ENCODE data around the gene SERPINB3. TPM values are rescaled to one million over a fixed set of nuclear protein-coding genes. Genes with fewer than 3 reads are reported as not detected.

SERPINB3 gene
- total and polyA plus RNA-seq, 2 experiments from 2014 or later: 0.27 to 0.59 TPM

DNA sequence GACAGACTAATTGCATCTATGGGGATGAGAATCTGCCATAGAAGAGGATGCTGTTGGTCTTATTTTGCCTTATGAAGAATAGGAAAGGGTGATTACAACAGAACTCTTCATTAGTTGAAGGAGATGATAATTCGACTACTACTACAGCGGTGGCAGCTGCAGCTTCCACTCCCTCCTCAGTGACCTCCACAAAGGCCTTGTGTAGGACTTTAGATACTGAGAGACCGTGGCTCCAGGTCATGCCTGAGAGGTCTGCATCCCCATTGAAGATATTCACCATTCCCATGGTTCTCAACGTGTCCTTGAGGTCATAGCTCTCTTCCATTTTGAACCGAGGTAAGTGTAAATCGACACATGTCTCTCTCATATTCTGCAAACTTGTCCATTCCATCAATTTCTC is 24.0 kb downstream of the SERPINB3 start:
- Mint-ChIP-seq H3K36me3 (ENCODE audit: low read depth) (no peaks in the 10 kb centered on the region), H3K4me1 (peaks cover 13% of the 10 kb centered on the region), H3K27me3 (ENCODE audit: insufficient read depth, low read depth, poor library complexity) (no peaks in the 10 kb centered on the region), H3K4me3 (no peak overlapping the region), H3K9me3 (no peaks in the 10 kb centered on the region), H3K27ac (no peak overlapping the region)
- Histone ChIP-seq H4K20me1 (replicated peaks; ENCODE audit: insufficient read depth) (no peaks in the 10 kb centered on the region), H3F3A (replicated peaks; ENCODE audit: low read depth) (no peaks in the 10 kb centered on the region), H3K27me3 (ENCODE audit: insufficient read depth) (no peaks in the 10 kb centered on the region), H3K4me1 (ENCODE audit: insufficient read depth) (peaks cover 10% of the 10 kb centered on the region; the same call in 1 of the 2 replicates), H3K4me3 (no peak overlapping the region), H3K27ac (ENCODE audit: low read depth) (no peak overlapping the region), H2AFZ (no peak overlapping the region), H3K79me2 (replicated peaks; ENCODE audit: insufficient read depth) (no peaks in the 10 kb centered on the region), H3K36me3 (ENCODE audit: insufficient read depth) (no peaks in the 10 kb centered on the region), H3K4me2 (no peak overlapping the region), H3K9me2 (ENCODE audit: insufficient read depth) (0 out of 2 replicates have a peak, but pooled peaks cover 6% of the 10 kb centered on the region)
- DNase-seq (ENCODE audit: low spot score): no peak
- TF ChIP-seq NANOG (IDR thresholded peaks at IDR 0.05; ENCODE audit: borderline replicate concordance) (no peak), JUNB (IDR thresholded peaks at IDR 0.05; ENCODE audit: unreplicated experiment) (no peak), ZNF114 (CRISPR knock-in tag; IDR thresholded peaks at IDR 0.05) (no peak), STAT1 (IDR thresholded peaks at IDR 0.05; ENCODE audit: unreplicated experiment) (no peak), ZNF331 (CRISPR knock-in tag; IDR thresholded peaks at IDR 0.05; ENCODE audit: low read depth) (no peak), POLR2AphosphoS5 (IDR thresholded peaks at IDR 0.05; ENCODE audit: low read depth) (no peak), EZH2phosphoT487 (IDR thresholded peaks at IDR 0.05; ENCODE audit: unreplicated experiment) (no peak), EZH2 (IDR thresholded peaks at IDR 0.05; ENCODE audit: low read depth, unreplicated experiment) (no peak)
- TF ChIP-seq, protein P1, sequence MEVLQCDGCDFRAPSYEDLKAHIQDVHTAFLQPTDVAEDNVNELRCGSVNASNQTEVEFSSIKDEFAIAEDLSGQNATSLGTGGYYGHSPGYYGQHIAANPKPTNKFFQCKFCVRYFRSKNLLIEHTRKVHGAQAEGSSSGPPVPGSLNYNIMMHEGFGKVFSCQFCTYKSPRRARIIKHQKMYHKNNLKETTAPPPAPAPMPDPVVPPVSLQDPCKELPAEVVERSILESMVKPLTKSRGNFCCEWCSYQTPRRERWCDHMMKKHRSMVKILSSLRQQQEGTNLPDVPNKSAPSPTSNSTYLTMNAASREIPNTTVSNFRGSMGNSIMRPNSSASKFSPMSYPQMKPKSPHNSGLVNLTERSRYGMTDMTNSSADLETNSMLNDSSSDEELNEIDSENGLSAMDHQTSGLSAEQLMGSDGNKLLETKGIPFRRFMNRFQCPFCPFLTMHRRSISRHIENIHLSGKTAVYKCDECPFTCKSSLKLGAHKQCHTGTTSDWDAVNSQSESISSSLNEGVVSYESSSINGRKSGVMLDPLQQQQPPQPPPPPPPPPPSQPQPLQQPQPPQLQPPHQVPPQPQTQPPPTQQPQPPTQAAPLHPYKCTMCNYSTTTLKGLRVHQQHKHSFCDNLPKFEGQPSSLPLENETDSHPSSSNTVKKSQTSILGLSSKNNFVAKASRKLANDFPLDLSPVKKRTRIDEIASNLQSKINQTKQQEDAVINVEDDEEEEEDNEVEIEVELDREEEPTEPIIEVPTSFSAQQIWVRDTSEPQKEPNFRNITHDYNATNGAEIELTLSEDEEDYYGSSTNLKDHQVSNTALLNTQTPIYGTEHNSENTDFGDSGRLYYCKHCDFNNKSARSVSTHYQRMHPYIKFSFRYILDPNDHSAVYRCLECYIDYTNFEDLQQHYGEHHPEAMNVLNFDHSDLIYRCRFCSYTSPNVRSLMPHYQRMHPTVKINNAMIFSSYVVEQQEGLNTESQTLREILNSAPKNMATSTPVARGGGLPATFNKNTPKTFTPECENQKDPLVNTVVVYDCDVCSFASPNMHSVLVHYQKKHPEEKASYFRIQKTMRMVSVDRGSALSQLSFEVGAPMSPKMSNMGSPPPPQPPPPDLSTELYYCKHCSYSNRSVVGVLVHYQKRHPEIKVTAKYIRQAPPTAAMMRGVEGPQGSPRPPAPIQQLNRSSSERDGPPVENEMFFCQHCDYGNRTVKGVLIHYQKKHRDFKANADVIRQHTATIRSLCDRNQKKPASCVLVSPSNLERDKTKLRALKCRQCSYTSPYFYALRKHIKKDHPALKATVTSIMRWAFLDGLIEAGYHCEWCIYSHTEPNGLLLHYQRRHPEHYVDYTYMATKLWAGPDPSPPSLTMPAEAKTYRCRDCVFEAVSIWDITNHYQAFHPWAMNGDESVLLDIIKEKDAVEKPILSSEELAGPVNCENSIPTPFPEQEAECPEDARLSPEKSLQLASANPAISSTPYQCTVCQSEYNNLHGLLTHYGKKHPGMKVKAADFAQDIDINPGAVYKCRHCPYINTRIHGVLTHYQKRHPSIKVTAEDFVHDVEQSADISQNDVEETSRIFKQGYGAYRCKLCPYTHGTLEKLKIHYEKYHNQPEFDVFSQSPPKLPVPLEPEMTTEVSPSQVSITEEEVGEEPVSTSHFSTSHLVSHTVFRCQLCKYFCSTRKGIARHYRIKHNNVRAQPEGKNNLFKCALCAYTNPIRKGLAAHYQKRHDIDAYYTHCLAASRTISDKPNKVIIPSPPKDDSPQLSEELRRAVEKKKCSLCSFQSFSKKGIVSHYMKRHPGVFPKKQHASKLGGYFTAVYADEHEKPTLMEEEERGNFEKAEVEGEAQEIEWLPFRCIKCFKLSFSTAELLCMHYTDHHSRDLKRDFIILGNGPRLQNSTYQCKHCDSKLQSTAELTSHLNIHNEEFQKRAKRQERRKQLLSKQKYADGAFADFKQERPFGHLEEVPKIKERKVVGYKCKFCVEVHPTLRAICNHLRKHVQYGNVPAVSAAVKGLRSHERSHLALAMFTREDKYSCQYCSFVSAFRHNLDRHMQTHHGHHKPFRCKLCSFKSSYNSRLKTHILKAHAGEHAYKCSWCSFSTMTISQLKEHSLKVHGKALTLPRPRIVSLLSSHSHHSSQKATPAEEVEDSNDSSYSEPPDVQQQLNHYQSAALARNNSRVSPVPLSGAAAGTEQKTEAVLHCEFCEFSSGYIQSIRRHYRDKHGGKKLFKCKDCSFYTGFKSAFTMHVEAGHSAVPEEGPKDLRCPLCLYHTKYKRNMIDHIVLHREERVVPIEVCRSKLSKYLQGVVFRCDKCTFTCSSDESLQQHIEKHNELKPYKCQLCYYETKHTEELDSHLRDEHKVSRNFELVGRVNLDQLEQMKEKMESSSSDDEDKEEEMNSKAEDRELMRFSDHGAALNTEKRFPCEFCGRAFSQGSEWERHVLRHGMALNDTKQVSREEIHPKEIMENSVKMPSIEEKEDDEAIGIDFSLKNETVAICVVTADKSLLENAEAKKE (CRISPR knock-in tag; IDR thresholded peaks at IDR 0.05): no peak
- TF ChIP-seq, protein P2, sequence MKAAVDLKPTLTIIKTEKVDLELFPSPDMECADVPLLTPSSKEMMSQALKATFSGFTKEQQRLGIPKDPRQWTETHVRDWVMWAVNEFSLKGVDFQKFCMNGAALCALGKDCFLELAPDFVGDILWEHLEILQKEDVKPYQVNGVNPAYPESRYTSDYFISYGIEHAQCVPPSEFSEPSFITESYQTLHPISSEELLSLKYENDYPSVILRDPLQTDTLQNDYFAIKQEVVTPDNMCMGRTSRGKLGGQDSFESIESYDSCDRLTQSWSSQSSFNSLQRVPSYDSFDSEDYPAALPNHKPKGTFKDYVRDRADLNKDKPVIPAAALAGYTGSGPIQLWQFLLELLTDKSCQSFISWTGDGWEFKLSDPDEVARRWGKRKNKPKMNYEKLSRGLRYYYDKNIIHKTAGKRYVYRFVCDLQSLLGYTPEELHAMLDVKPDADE (IDR thresholded peaks at IDR 0.05): no peak
- no peak for ATAC-seq

All from GM23338 (cell line).